GM12865 (cell line): Measurements from ENCODE around the gene FBXO42.
A peak's percentile ranks its signal among the peaks of the same experiment; 100 is the strongest.

Source experiments
- DNase-seq: peaks from one replicate; pipeline ENCODE4 v3.0.0; 2010; ENCODE audit warnings: low read depth
- H3K4me3 ChIP-seq: 2 replicates; pipeline ENCODE4 v1.5.1; 2011; ENCODE audit warnings: mild to moderate bottlenecking, low read depth, low read length, control low read depth
- TF ChIP-seq, protein P1 (sequence below): IDR thresholded peaks from 2 replicates; pipeline ENCODE4 v1.5.1; 2011; ENCODE audit warnings: low read length, control low read depth, low read depth, inconsistent platforms; ENCODE audit not compliant: insufficient read depth; ENCODE audit errors: missing control alignments

FBXO42 gene

DNA sequence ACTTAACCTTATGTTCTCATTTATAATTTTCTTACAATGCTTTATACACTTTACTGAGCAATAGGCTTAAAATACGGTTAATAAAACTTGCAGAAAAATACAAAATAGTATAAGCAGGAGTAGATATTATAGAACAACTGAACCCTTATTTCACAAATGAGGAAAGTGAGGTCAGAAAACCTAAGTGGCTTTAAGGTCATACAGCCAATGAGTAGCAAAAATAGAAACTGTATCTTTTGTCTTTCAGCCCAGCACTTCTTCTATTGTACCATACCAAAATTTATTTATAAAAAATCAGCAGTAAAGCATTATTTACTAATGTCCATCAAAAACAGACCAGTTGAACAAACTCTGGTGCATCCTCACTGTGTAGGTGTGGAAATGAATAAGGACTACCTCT, 11.6 kb downstream of the FBXO42 start:
- H3K4me3 ChIP-seq = no peak overlapping the region
- TF ChIP-seq, protein P1, sequence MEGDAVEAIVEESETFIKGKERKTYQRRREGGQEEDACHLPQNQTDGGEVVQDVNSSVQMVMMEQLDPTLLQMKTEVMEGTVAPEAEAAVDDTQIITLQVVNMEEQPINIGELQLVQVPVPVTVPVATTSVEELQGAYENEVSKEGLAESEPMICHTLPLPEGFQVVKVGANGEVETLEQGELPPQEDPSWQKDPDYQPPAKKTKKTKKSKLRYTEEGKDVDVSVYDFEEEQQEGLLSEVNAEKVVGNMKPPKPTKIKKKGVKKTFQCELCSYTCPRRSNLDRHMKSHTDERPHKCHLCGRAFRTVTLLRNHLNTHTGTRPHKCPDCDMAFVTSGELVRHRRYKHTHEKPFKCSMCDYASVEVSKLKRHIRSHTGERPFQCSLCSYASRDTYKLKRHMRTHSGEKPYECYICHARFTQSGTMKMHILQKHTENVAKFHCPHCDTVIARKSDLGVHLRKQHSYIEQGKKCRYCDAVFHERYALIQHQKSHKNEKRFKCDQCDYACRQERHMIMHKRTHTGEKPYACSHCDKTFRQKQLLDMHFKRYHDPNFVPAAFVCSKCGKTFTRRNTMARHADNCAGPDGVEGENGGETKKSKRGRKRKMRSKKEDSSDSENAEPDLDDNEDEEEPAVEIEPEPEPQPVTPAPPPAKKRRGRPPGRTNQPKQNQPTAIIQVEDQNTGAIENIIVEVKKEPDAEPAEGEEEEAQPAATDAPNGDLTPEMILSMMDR = no peak
- DNase-seq = no peak

DNA sequence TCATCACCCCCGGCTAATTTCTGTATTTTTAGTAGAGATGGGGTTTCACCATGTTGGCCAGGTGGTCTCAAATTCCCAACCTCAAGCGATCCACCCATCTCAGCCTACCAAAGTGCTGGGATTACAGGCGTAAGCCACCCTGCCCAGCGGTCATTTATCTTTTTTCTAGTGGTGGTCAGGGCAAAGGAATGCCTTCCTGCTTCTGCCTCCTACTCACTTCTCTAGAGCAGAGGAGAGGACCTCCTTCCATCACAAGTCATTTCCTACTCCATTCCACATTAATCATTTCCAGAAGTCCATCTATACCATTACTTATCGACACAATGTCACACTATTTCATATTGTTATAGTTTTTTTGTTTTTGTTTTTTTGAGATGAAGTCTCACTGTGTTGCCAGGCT, 13.3 kb downstream of the FBXO42 start:
- TF ChIP-seq, protein P1 = no peak
- no peak for DNase-seq
- no peak overlapping the region for H3K4me3 ChIP-seq

DNA sequence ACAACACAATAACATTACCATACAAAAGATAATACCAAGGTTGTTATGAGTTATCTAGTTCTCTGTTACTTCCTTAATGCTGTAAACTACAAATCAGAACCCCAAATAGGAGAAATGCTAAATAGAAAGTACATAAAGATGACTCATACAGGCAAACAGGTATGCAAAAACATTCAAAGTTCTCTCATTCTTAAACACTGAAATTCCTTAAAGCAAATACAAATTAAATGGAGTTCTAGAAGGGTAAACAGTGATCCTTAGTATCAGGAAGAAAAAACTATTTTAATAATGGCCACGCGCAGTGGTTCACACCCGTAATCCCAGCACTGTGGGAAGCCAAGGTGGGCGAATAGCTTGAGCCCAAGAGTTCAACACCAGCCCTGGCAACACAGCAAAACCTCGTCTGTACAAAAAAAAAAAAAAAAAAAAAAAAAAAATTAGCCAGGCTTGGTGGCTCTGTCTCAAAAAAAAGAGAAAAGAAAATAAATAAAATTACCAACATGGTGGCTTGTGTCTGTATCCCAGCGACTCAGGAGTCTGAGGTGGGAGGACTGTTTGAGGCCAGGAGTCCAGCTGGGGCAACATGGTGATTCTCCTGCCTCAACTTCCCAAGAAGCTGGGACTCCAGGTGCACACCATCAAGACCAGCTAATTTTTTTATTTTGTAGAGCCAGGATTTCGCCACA, 17.5 kb downstream of the FBXO42 start:
- no peak for DNase-seq
- H3K4me3 ChIP-seq = no peak overlapping the region

DNA sequence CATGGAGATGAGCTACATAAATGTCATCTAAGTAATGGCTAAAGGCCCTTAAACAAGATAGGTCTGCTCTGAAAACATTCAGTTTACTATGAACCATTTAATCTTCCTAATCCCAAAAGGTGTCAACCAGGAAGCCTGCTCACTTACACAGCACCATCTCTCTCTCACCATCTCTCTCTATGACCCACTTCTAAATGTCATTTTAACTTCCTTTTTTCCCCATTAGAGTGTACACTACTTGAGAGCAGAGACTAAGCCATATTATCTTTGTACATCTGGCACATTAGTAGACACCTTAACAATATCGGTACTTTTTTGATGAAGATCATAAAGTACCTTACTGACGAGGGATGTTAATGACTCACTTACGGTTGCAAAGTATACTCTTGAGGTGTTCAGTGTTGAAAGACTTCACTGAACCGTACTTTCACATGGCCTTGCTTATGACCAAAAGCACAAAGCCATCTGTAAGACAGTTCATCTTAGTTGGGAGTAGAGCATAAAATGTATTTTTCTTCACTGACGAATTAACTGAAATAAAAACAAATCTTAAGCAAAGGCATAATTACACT, 25.4 kb downstream of the FBXO42 start:
- no peak for DNase-seq
- H3K4me3 ChIP-seq = no peak overlapping the region
- TF ChIP-seq, protein P1 = no peak

More for the DNA sequence above, 17.5 kb downstream of the FBXO42 start:
- TF ChIP-seq, protein P1 = no peak

DNA sequence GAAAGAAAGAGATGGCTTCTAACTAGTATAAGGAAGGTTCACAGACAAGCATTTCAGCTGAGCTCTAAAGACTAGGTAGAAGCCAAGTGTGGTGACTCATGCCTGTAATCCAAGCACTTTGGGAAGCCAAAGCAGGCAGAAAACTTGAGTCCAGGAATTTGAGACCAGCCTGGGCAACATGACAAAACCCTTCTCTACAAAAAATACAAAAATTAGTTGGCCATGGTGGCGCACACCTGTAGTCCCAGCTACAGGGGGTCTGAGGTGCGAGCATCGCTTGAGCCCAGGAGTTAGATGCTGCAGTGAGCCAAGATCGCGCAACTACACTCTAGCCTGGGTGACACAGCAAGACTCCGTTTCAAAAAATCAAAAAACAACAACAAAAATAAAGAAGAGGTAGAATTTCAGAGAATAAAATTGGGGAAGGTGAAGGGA, 27.8 kb downstream of the FBXO42 start:
- TF ChIP-seq, protein P1 = no peak
- no peak for DNase-seq

DNA sequence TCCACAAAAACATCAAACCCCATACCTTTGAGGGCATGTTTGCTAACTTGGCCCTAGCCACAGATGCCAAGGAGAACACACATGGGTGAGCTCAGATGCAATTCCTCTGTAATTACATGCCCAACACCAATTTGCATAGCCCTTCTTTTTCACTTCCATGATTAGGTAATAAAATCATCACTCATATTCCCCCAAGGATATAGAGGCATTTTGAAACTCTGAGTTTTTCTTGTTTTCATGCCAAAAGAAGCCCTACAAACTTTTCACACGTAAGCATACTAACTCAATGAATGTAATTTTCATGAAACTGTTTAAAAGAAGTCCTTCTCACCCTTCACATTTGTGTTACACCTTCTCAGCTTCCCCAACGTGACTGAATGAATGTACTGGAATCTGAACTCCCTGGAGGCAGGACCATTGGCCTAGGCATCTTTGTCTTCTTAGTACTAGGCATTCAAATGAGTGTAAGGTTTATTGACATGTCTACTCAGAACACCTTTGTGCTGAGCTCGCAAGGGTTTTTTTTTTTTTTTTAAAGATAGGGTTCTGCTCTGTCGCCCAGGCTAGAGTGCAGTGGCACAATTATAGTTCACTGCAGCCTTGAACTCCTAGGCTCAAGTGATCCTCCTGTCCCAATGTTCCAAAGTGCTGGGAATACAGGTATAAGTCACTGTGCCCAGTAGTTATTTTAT, 31.0 kb downstream of the FBXO42 start:
- DNase-seq = peak; percentile 26

More for the DNA sequence above, 27.8 kb downstream of the FBXO42 start:
- H3K4me3 ChIP-seq = no peak overlapping the region

More for the DNA sequence above, 31.0 kb downstream of the FBXO42 start:
- TF ChIP-seq, protein P1 = no peak
- no peak overlapping the region for H3K4me3 ChIP-seq
